ENCODE data around the gene CCDC81.

CCDC81 gene

GRCh38 chr11:86456075-86456939, 81.6 kb downstream of the CCDC81 start:
- peak; percentile 81 for DNase-seq (ENCODE audit: extremely low spot score)
- TF ChIP-seq L3MBTL2 (conservative IDR thresholded peaks at IDR 0.05) (no peak), PKNOX1 (IDR thresholded peaks at IDR 0.05) (peak; percentile 25; the same call in 1 of the 2 replicates)
- POLR2A ChIA-PET: no interaction called here
- CTCF ChIA-PET: interaction anchor here (0.5 to 1.5 kb wide), 8 partner anchors 29 to 337 kb away, joined by 3 to 5 read pairs (median 4); no protein-coding TSS in a partner anchor

GRCh38 chr11:86458294-86459001, 83.8 kb downstream of the CCDC81 start:
- TF ChIP-seq ELF4 (IDR thresholded peaks at IDR 0.05) (no peak), SP1 (IDR thresholded peaks at IDR 0.05) (no peak), FOXA1 (IDR thresholded peaks at IDR 0.05) (no peak), CTBP1 (IDR thresholded peaks at IDR 0.05; ENCODE audit: borderline replicate concordance) (no peak), ARNT (IDR thresholded peaks at IDR 0.05) (no peak), LEF1 (IDR thresholded peaks at IDR 0.05; ENCODE audit: borderline replicate concordance) (no peak), HDGF (IDR thresholded peaks at IDR 0.05; ENCODE audit: borderline replicate concordance) (no peak), NFRKB (IDR thresholded peaks at IDR 0.05) (no peak), BHLHE40 (IDR thresholded peaks at IDR 0.05; ENCODE audit: borderline replicate concordance) (no peak), L3MBTL2 (conservative IDR thresholded peaks at IDR 0.05) (no peak), FOXK2 (IDR thresholded peaks at IDR 0.05) (no peak), PKNOX1 (IDR thresholded peaks at IDR 0.05) (no peak), FOXM1 (IDR thresholded peaks at IDR 0.05; ENCODE audit: borderline replicate concordance) (no peak), ZNF384 (IDR thresholded peaks at IDR 0.05) (no peak), TARDBP (IDR thresholded peaks at IDR 0.05) (no peak)
- CTCF ChIA-PET: interaction anchor here (0.6 to 1.1 kb wide), 3 partner anchors 150 to 359 kb away, joined by 3 read pairs; no protein-coding TSS in a partner anchor
- POLR2A ChIA-PET: no interaction called here
- no peak for DNase-seq (ENCODE audit: extremely low spot score)

GRCh38 chr11:86459002-86459385, 84.3 kb downstream of the CCDC81 start:
- CTCF ChIA-PET: no interaction called here
- POLR2A ChIA-PET: no interaction called here
- TF ChIP-seq FOXM1 (IDR thresholded peaks at IDR 0.05; ENCODE audit: borderline replicate concordance) (no peak), L3MBTL2 (conservative IDR thresholded peaks at IDR 0.05) (no peak), NFRKB (IDR thresholded peaks at IDR 0.05) (no peak), FOXK2 (IDR thresholded peaks at IDR 0.05) (no peak), TARDBP (IDR thresholded peaks at IDR 0.05) (no peak), BHLHE40 (IDR thresholded peaks at IDR 0.05; ENCODE audit: borderline replicate concordance) (no peak), CTBP1 (IDR thresholded peaks at IDR 0.05; ENCODE audit: borderline replicate concordance) (no peak), HDGF (IDR thresholded peaks at IDR 0.05; ENCODE audit: borderline replicate concordance) (no peak), SP1 (IDR thresholded peaks at IDR 0.05) (no peak), ARNT (IDR thresholded peaks at IDR 0.05) (no peak), LEF1 (IDR thresholded peaks at IDR 0.05; ENCODE audit: borderline replicate concordance) (no peak), SUZ12 (IDR thresholded peaks at IDR 0.05) (no peak), ELF4 (IDR thresholded peaks at IDR 0.05) (no peak), ZNF384 (IDR thresholded peaks at IDR 0.05) (no peak), PKNOX1 (IDR thresholded peaks at IDR 0.05) (no peak), FOXA1 (IDR thresholded peaks at IDR 0.05) (no peak)
- DNase-seq (ENCODE audit: extremely low spot score): no peak

- TF ChIP-seq L3MBTL2 (conservative IDR thresholded peaks at IDR 0.05) (no peak), FOXA1 (IDR thresholded peaks at IDR 0.05) (no peak), CTBP1 (IDR thresholded peaks at IDR 0.05; ENCODE audit: borderline replicate concordance) (no peak), LEF1 (IDR thresholded peaks at IDR 0.05; ENCODE audit: borderline replicate concordance) (no peak), FOXK2 (IDR thresholded peaks at IDR 0.05) (no peak), NFRKB (IDR thresholded peaks at IDR 0.05) (no peak), FOXM1 (IDR thresholded peaks at IDR 0.05; ENCODE audit: borderline replicate concordance) (no peak), SUZ12 (IDR thresholded peaks at IDR 0.05) (no peak), SP1 (IDR thresholded peaks at IDR 0.05) (no peak), ELF4 (IDR thresholded peaks at IDR 0.05) (no peak), PKNOX1 (IDR thresholded peaks at IDR 0.05) (no peak), BHLHE40 (IDR thresholded peaks at IDR 0.05; ENCODE audit: borderline replicate concordance) (no peak), ARNT (IDR thresholded peaks at IDR 0.05) (no peak), TARDBP (IDR thresholded peaks at IDR 0.05) (no peak)
- CTCF ChIA-PET: interaction anchor here (1.5 kb wide), 1 partner anchor 21 kb away, joined by 5 read pairs; no protein-coding TSS in a partner anchor
- POLR2A ChIA-PET: interaction anchor here (0.8 kb wide), 1 partner anchor 339 kb away, joined by 3 read pairs; no protein-coding TSS in a partner anchor
- no peak for DNase-seq (ENCODE audit: extremely low spot score)
These were observed 85.2 kb downstream of the CCDC81 start for GRCh38 chr11:86459682-86460460.
